ENCODE results near the gene AKNA. TPM values are rescaled to one million over a fixed set of nuclear protein-coding genes. Genes with fewer than 3 reads are reported as not detected.

Gene AKNA
- total RNA-seq, 1 donor from 2014 or later = 149 TPM

DNA sequence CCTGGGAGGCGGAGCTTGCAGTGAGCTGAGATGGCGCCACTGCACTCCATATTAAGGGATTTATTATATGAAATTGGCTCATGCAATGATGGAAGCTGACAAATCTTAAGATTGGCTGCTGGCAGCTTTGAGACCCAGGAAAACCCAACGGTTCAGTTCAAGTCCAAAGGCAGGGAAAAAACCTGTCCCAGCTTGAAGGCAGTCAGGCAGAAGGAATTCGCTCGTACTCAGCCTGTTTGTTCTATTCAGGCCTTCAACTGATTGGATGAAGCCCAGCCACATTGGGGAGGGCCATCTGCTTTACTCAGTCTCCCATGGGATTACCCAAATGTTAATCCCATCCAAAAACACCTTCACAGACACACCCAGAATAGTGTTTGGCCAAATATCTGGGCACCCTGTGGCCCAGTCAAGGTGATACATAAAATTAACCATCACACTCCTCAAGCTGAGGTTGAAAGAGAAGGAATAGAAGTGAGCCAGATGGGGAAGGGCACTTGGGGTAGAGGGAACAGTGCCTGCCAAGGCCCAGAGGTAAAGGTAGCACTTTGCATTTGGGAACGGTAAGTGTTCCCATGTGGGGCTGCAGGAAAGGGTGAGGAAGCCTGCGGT lies 73.4 kb downstream of the AKNA start:
- Mint-ChIP-seq H3K4me1 (peaks cover 4% of the 10 kb centered on the region), H3K9me3 (no peaks in the 10 kb centered on the region), H3K27ac (no peak overlapping the region), H3K36me3 (ENCODE audit: low read depth) (no peaks in the 10 kb centered on the region), H3K27me3 (no peaks in the 10 kb centered on the region), H3K4me3 (no peak overlapping the region)
- DNase-seq = no peak
- intact Hi-C loops (cut with micrococcal nuclease) = no loop called here

DNA sequence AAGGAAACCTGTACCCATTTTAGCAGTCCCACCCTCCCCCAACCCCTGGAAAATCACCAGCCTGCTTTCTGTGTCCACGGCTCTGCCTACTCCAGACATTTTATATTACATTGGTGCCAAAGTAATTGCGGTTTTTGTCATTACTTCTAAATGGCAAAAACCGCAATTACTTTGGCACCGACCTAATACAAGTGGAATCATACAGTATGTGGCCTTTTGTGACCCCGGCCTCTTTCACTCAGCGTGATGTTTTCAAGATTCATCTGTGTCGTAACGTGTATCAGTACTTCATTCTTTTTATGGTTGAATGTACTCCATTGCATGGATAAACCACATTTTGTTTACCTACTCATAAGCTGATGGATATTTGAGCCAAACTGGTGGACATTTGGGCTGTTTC lies 74.6 kb downstream of the AKNA start:
- intact Hi-C loops (cut with micrococcal nuclease) = no loop called here
- Mint-ChIP-seq H3K4me3 (no peak overlapping the region), H3K27me3 (no peaks in the 10 kb centered on the region), H3K36me3 (ENCODE audit: low read depth) (no peaks in the 10 kb centered on the region), H3K27ac (no peak overlapping the region), H3K9me3 (no peaks in the 10 kb centered on the region), H3K4me1 (peaks cover 2% of the 10 kb centered on the region)
- DNase-seq = no peak

DNA sequence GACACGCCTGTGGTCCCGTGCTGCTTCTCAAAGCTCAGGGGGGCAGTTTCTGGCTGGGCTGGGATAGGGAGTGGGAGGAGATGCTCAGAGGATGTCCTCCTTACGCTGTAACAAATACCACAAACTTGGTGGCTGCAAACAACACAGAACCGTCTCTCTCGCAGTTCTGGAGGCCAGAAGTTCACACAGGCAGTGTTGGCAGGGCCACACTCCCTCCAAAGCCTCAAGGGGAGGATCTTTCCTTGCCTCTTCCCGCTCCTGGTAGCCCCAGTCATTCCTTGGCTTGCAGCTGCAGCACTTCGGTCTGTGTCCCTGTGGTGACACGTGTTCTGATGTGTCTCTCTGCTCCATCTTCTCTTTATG lies 75.3 kb downstream of the AKNA start:
- DNase-seq = no peak
- H3K36me3 Mint-ChIP-seq (ENCODE audit: low read depth) = no peaks in the 10 kb centered on the region
- no peaks in the 10 kb centered on the region for H3K9me3 Mint-ChIP-seq
- intact Hi-C loops (cut with micrococcal nuclease) = no loop called here
- no peak overlapping the region for H3K27ac Mint-ChIP-seq
- H3K4me1 Mint-ChIP-seq = no peaks in the 10 kb centered on the region
- H3K4me3 Mint-ChIP-seq = no peak overlapping the region
- no peaks in the 10 kb centered on the region for H3K27me3 Mint-ChIP-seq

DNA sequence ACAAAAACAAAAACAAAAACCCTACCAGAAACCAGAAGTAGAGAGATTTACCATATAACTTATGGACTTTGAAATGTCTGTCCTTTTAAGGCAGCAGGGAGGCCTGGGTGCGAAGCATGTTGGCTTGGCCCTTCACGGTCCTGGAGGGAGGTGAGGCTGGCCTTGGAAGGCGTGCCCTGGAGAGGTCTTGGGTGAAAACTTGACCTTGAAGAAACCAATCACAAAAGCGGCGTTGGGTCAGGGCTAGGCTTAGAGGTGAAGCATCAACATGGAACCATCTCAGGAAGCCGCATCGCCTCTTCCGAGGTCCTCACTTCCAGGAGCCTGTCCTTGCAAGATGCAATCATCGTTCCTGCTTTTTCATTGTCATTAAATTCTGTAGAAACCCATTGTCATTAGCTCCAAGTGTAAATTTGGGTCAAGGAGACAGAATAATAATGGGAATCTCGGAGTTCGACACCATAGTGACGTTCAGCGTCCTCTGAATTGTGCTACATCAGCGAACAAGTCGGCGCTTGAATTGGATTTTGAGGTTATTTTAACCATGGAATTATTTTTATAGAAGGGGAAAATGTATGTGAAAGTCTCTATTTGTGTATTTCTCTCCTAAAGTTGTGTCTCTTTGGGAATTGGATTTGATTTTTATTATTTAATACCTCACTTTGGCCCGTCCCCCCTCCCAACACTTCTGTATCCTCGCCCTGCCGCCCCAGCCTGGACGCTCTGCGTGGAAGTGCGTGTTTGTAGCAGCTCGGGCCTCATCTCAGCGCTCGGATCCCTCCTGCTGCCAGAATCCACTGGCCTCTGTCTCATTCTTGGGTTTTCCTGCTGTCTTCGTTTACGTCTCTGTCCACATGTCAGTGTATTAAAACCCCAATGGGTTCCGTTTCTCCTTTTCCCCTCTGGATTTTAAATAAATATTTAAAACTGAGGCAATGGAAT lies 75.9 kb downstream of the AKNA start:
- H3K36me3 Mint-ChIP-seq (ENCODE audit: low read depth) = no peaks in the 10 kb centered on the region
- no peak overlapping the region for H3K27ac Mint-ChIP-seq
- no peaks in the 10 kb centered on the region for H3K9me3 Mint-ChIP-seq
- no peaks in the 10 kb centered on the region for H3K4me1 Mint-ChIP-seq
- H3K27me3 Mint-ChIP-seq = no peaks in the 10 kb centered on the region
- intact Hi-C loops (cut with micrococcal nuclease) = no loop called here
- H3K4me3 Mint-ChIP-seq = no peak overlapping the region
- DNase-seq = no peak

DNA sequence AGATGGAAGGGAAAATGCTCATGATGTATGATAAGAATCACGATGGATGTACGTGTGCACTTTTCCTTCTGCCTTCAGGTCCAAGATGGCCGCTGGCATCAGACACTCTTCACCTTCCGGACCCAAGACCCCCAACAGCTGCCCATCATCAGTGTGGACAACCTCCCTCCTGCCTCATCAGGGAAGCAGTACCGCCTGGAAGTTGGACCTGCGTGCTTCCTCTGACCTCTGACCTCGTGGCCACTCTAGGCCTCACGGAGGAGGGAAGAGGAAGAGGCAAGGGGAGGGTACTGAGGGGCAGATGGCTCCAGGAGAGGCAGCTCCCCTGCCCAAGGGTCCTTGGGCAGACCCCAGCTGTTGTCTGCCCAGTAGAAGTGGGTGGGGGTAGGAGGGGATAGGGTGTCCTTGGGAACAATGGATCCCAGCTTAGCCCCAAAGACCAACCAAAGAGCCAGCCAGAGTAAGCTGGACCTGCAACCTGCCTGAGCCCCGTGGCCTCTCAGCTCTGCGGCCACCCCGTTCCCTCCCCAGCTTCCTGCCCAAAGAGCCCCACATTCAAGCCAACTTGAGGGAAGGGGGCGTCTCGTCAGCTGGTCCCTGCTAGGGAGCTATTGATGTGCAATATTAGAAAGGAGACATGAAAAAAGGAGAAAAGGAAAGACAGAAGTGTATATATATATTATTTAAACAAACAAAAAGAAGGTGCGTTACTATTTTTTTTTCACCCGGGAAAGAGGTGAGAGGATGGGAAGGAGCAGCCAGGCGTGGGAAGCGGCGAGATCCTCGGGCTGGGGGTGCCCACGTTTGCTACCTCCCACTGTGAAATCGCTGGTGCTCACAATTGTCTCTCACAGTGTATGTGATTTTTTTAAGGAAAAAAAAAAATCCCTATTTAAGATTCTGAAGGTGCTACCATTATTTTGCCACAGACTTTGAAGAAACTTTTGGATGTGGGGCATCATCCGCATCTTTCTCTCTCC lies 77.0 kb downstream of the AKNA start:
- Mint-ChIP-seq H3K27me3 (no peaks in the 10 kb centered on the region), H3K4me1 (no peaks in the 10 kb centered on the region)

DNA sequence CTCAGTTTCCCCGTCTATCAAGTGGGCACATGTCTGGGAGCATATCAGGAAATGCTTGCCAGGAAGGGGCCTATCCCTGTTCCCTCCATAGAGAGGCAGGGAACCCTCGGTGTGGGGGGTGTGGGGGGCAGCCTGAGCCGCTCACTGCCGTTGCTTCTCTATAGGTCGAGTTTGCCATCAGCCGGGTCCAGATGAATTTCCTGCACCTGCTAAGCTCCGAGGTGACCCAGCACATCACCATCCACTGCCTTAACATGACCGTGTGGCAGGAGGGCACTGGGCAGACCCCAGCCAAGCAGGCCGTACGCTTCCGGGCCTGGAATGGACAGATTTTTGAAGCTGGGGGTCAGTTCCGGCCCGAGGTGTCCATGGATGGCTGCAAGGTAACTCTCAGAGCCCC lies 78.7 kb downstream of the AKNA start:
- intact Hi-C loops (cut with micrococcal nuclease) = no loop called here

More for the DNA sequence above, 77.0 kb downstream of the AKNA start:
- H3K9me3 Mint-ChIP-seq = no peaks in the 10 kb centered on the region
- no peaks in the 10 kb centered on the region for H3K36me3 Mint-ChIP-seq (ENCODE audit: low read depth)
- no peak for DNase-seq
- no peak overlapping the region for H3K4me3 Mint-ChIP-seq
- intact Hi-C loops (cut with micrococcal nuclease) = no loop called here
- H3K27ac Mint-ChIP-seq = no peak overlapping the region

DNA sequence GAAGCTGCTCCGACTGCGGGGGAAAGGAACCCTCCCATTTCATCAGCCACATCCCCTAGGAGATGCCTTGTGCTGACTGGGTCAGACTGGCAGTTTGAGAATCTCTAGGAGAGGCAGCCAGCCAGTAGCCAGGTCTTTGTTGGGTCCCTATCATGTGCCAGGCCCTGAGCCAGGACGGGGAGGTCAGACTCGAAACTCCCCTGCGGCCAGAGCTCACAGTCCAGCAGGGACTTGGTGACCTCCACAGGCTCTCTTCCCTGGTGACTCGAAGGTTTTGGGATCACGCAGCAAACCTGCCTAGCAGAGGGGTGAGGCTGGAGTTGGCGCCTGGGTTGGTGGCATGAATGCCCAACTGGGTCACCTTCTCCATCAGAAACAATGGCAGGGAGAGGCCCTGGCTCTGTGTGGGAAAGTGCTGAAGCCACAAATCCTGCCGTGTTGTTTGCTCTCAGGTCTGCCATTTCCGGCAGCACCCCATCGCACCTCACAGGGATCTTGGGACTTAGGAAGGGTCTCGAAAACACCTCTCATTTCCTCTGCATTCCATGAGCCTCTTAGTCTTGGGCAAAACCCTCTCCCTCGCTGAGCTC lies 79.3 kb downstream of the AKNA start:
- no peak for DNase-seq
- H3K27me3 Mint-ChIP-seq = no peaks in the 10 kb centered on the region
- no peaks in the 10 kb centered on the region for H3K9me3 Mint-ChIP-seq
- H3K27ac Mint-ChIP-seq = no peak overlapping the region
- H3K4me1 Mint-ChIP-seq = no peaks in the 10 kb centered on the region
- intact Hi-C loops (cut with micrococcal nuclease) = no loop called here
- H3K4me3 Mint-ChIP-seq = no peak overlapping the region
- H3K36me3 Mint-ChIP-seq (ENCODE audit: low read depth) = no peaks in the 10 kb centered on the region

More for the DNA sequence above, 78.7 kb downstream of the AKNA start:
- Mint-ChIP-seq H3K9me3 (no peaks in the 10 kb centered on the region), H3K4me1 (no peaks in the 10 kb centered on the region), H3K4me3 (no peak overlapping the region), H3K27ac (no peak overlapping the region), H3K27me3 (no peaks in the 10 kb centered on the region), H3K36me3 (ENCODE audit: low read depth) (no peaks in the 10 kb centered on the region)
- DNase-seq = no peak

DNA sequence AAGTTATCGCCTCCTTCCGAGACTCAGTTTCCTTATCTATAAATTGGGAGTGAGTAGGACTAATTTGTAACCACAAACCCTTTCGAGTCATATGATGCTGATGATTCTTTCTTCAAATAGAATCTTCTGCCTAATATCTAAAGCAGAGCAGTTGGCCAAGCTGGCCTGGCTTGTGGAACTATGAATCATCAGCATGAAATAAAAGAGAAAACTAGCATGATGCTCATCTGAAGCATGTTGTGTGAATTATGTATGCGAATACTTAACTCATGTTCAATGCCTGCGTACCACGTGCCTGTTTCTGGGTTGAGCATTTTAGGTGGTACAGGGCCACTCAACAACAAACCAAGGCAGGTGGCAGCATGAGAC lies 79.9 kb downstream of the AKNA start:
- DNase-seq = no peak
- Mint-ChIP-seq H3K9me3 (no peaks in the 10 kb centered on the region), H3K4me1 (no peaks in the 10 kb centered on the region), H3K4me3 (no peak overlapping the region), H3K27ac (no peak overlapping the region), H3K36me3 (ENCODE audit: low read depth) (no peaks in the 10 kb centered on the region), H3K27me3 (no peaks in the 10 kb centered on the region)
- intact Hi-C loops (cut with micrococcal nuclease) = no loop called here

DNA sequence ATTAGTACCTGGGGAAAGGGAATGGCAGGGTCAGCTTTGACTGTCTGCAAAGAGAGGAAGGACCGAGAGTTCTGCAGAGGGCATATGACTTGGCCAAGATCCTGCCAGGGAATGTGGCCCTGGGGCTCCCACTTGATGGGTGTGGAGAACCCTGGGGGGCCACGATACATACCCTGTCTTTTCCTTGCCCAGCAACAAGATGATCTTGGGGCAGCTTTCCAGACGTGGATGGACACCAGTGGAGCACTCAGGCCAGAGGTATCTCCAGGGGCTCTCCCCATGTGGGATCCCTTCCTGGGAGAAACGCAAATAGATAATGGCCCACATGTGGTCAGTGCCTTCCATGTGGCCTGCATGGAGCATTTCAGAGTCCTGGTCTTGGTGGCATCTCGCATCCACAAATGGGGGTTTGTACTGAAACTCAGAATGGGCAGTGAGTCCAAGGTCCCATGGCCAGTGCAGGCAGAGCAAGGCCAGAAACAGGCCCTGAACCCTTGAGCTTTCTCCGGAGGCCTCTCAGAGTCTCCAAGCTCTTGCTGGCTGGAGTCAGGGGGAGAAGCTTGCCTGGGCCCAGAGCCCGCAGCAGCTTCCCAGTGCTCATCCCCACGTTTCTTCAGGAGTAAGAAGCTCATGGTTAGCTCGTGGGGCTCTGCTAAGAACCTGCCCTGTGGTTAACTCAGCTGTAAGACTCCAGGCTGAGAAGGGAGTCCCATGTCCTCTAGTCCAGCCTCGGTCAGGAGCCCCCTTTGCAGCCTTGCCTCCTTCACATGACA lies 83.2 kb downstream of the AKNA start:
- intact Hi-C loops (cut with micrococcal nuclease) = no loop called here

DNA sequence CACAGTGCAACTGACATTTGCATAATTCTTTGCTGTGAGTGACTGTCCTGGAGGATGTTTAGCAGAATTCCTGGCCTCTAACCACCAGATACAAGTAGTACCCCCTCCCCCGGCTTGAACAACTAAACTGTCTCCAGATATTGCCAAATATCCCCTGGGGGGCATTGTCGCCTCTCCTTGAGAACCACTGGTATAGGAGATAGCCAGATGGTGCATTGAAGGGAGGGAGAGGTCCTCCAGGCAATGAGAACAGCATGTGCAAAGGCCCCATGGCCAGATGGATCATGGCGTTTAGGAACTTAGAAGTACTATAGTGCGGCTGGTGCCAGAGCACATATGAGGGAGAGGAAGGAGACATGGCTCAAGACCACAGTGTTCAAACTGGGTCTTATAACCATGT lies 83.8 kb downstream of the AKNA start:
- Mint-ChIP-seq H3K4me1 (no peaks in the 10 kb centered on the region), H3K36me3 (ENCODE audit: low read depth) (no peaks in the 10 kb centered on the region), H3K4me3 (no peak overlapping the region), H3K9me3 (no peaks in the 10 kb centered on the region), H3K27ac (no peak overlapping the region), H3K27me3 (no peaks in the 10 kb centered on the region)
- intact Hi-C loops (cut with micrococcal nuclease) = no loop called here
- DNase-seq = no peak

More for the DNA sequence above, 83.2 kb downstream of the AKNA start:
- Mint-ChIP-seq H3K27ac (no peak overlapping the region), H3K4me3 (no peak overlapping the region), H3K27me3 (no peaks in the 10 kb centered on the region), H3K9me3 (no peaks in the 10 kb centered on the region), H3K36me3 (ENCODE audit: low read depth) (no peaks in the 10 kb centered on the region), H3K4me1 (no peaks in the 10 kb centered on the region)
- DNase-seq = no peak

DNA sequence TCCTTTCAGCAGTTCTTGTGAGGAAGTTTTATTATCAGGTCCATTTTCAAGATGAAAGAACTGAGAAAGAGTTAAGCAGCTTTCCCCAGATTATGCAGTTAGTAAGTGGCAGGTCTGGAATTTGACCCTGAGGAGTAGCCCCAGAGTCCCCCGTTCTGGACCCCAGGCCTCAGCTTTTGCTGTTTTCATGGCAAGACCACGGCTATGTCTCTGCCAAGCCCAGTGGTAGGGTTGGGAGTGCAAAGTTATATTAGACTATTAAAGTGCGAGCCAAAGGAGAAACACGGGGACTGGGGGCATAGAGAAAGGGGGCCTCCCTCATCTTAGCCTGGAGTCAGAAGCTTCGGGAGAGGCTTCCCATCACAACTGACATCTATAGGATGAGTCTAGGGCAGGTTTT lies 84.2 kb downstream of the AKNA start:
- no peak for DNase-seq
- Mint-ChIP-seq H3K4me3 (no peak overlapping the region), H3K27me3 (no peaks in the 10 kb centered on the region), H3K27ac (no peak overlapping the region), H3K36me3 (ENCODE audit: low read depth) (no peaks in the 10 kb centered on the region), H3K4me1 (no peaks in the 10 kb centered on the region), H3K9me3 (no peaks in the 10 kb centered on the region)
- intact Hi-C loops (cut with micrococcal nuclease) = no loop called here

DNA sequence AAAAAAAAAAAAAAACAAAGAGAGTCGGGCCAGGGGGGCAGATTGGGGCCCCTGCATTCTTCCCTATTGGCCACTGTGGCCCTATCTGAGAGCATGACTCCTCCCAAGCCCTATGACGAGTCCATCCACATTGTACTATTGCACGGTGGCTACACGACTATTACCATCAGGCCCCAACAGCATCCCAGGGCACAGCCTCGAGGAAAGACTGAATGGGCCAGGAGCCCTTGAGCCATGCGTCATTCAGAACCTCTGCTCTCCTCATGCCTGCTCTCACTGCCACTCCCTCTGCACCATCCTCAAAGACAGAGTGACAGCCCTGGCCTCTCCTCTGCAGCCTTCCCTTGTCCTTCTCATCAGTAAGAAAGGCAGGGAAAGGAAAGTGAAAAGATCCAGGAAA lies 85.1 kb downstream of the AKNA start:
- Mint-ChIP-seq H3K27ac (no peak overlapping the region), H3K36me3 (ENCODE audit: low read depth) (no peaks in the 10 kb centered on the region), H3K4me3 (no peak overlapping the region), H3K9me3 (no peaks in the 10 kb centered on the region), H3K27me3 (no peaks in the 10 kb centered on the region), H3K4me1 (no peaks in the 10 kb centered on the region)
- intact Hi-C loops (cut with micrococcal nuclease) = no loop called here
- DNase-seq = no peak
